ENCODE data around the gene KRT74.

The KRT74 gene

GRCh38 chr12:52523824-52524223 is 49.8 kb downstream of the KRT74 start:
- no peak overlapping the region for H3K4me3 ChIP-seq (replicated peaks; ENCODE audit: low read depth, low read length)
- no peak for TF ChIP-seq CTCF (IDR thresholded peaks at IDR 0.05; ENCODE audit: low read depth, low read length, missing control alignments)
- no peak for DNase-seq (ENCODE audit: extremely low read depth, low read depth)

- no peak overlapping the region for H3K4me3 ChIP-seq (replicated peaks; ENCODE audit: low read depth, low read length)
- TF ChIP-seq CTCF (IDR thresholded peaks at IDR 0.05; ENCODE audit: low read depth, low read length, missing control alignments) = no peak
- DNase-seq (ENCODE audit: extremely low read depth, low read depth) = no peak
Observed at GRCh38 chr12:52522346-52523011, 51.2 kb downstream of the KRT74 start.

- no peak for DNase-seq (ENCODE audit: extremely low read depth, low read depth)
- no peak for TF ChIP-seq CTCF (IDR thresholded peaks at IDR 0.05; ENCODE audit: low read depth, low read length, missing control alignments)
- no peak overlapping the region for H3K4me3 ChIP-seq (replicated peaks; ENCODE audit: low read depth, low read length)
Observed at GRCh38 chr12:52521568-52522266, 51.9 kb downstream of the KRT74 start.

GRCh38 chr12:52521175-52521567 is 52.5 kb downstream of the KRT74 start:
- DNase-seq (ENCODE audit: extremely low read depth, low read depth) = no peak
- H3K4me3 ChIP-seq (replicated peaks; ENCODE audit: low read depth, low read length) = no peak overlapping the region
- no peak for TF ChIP-seq CTCF (IDR thresholded peaks at IDR 0.05; ENCODE audit: low read depth, low read length, missing control alignments)

- no peak for TF ChIP-seq CTCF (IDR thresholded peaks at IDR 0.05; ENCODE audit: low read depth, low read length, missing control alignments)
- DNase-seq (ENCODE audit: extremely low read depth, low read depth) = no peak
- no peak within 1 kb of the TSS for H3K4me3 ChIP-seq (replicated peaks; ENCODE audit: low read depth, low read length)
Observed at GRCh38 chr12:52519826-52520662, 53.6 kb downstream of the KRT74 start, which contains the start of gene KRT5. Gene KRT5, minus strand, starts transcription at chr12:52520394. Its CDS starts 98 bp downstream, at chr12:52520296.

GRCh38 chr12:52519387-52519703 is 54.3 kb downstream of the KRT74 start:
- no peak overlapping the region for H3K4me3 ChIP-seq (replicated peaks; ENCODE audit: low read depth, low read length)
- TF ChIP-seq CTCF (IDR thresholded peaks at IDR 0.05; ENCODE audit: low read depth, low read length, missing control alignments) = no peak
- DNase-seq (ENCODE audit: extremely low read depth, low read depth) = no peak

All from HFF-Myc (cell line).